ENCODE results near the gene EPB41. TPM values are rescaled to one million over a fixed set of nuclear protein-coding genes. Genes with fewer than 3 reads are reported as not detected.

EPB41 gene
- total and polyA plus RNA-seq, 2 of the 8 experiments (the other 6 are each of a cell fraction or from before 2014, with no cell fraction given): 36.7 to 109 TPM

DNA sequence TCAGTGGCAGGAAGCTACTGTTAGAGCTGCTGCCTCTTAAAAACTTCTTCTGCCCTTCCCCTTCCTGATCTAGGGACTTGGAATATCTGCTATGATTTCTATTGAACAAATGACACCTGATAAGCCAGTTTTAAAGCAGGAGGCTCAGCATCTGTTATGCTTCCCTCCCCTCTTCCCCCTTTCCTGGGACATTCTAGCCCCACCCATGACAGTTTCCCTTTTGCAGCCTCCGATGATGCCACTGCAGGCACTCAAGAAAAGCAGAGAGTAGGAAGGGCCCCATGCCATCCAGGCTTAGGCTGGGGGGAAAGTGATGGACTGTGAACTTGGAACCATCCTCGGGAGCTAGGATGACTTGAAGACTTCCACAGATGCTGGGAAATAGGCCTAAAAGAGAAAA lies 15.1 kb upstream of the EPB41 start:
- Histone ChIP-seq H2AFZ (ENCODE audit: low read length) (no peak overlapping the region), H3K36me3 (ENCODE audit: control insufficient read depth in 2 of 4, insufficient read depth in 4 of 4, low read length in 3 of 4) (no peaks in the 10 kb centered on the region), H2BK15ac (ENCODE audit: low read length) (no peak overlapping the region), H2BK20ac (ENCODE audit: low read length) (no peak overlapping the region), H2AK5ac (ENCODE audit: low read depth, low read length) (no peak overlapping the region), H4K5ac (ENCODE audit: insufficient read length, low read depth, low read length) (no peak overlapping the region), H3K27me3 (replicated peaks in 1 of 4; ENCODE audit: control insufficient read depth in 3 of 4, extremely low read depth in 1 of 4, insufficient read depth in 3 of 4, low read length in 3 of 4) (no peaks in the 10 kb centered on the region), H4K91ac (replicated peaks; ENCODE audit: insufficient read length, low read length) (no peak overlapping the region), H4K8ac (ENCODE audit: extremely low read depth, insufficient read depth, low read length) (no peak overlapping the region), H3K4me2 (ENCODE audit: insufficient read depth in 1 of 2, low read depth in 2 of 2, low read length in 2 of 2) (no peak overlapping the region), H3K9ac (replicated peaks in 1 of 4; ENCODE audit: extremely low read depth in 1 of 4, low read depth in 3 of 4, low read length in 3 of 4) (no peak overlapping the region; a peak in 1 of 7 replicates), H3K4me1 (replicated peaks in 1 of 4; ENCODE audit: control insufficient read depth in 3 of 4, insufficient read depth in 4 of 4, low read length in 3 of 4) (no peaks in the 10 kb centered on the region), H3K9me3 (ENCODE audit: insufficient read depth in 2 of 2, low read depth in 1 of 2, low read length in 1 of 2) (no peaks in the 10 kb centered on the region), H3K79me2 (ENCODE audit: control insufficient read depth in 1 of 2, insufficient read depth in 2 of 2, low read length in 2 of 2) (no peaks in the 10 kb centered on the region), H3K23me2 (ENCODE audit: low read depth, low read length) (no peaks in the 10 kb centered on the region), H2BK12ac (ENCODE audit: low read depth, low read length) (no peak overlapping the region), H3K23ac (ENCODE audit: insufficient read length) (no peak overlapping the region), H3K4me3 (ENCODE audit: extremely low read depth in 1 of 4, insufficient read depth in 2 of 4, low read depth in 3 of 4, low read length in 4 of 4) (no peak overlapping the region), H3K18ac (ENCODE audit: extremely low read depth, low read length) (no peak overlapping the region), H2BK5ac (ENCODE audit: low read depth, low read length) (no peak overlapping the region), H3K14ac (ENCODE audit: insufficient read length) (no peak overlapping the region), H3K56ac (replicated peaks; ENCODE audit: insufficient read length, low read depth, low read length) (no peak overlapping the region), H3K4ac (replicated peaks; ENCODE audit: insufficient read length, low read depth, low read length) (no peak overlapping the region), H3K79me1 (ENCODE audit: low read depth, low read length) (no peaks in the 10 kb centered on the region), H2BK120ac (replicated peaks; ENCODE audit: low read depth, low read length) (no peak overlapping the region), H3K27ac (ENCODE audit: low read depth, low read length) (no peak overlapping the region), H4K20me1 (replicated peaks in 1 of 2; ENCODE audit: control insufficient read depth in 1 of 2, insufficient read depth in 2 of 2, low read length in 2 of 2) (no peaks in the 10 kb centered on the region)
- DNase-seq (ENCODE audit: low read depth in 1 of 2, low spot score in 2 of 2) (no peak), FAIRE-seq (no peak)
- ChIA-PET POLR2A (ENCODE audit: partially characterized antibody) (interaction anchor here (0.8 to 1.3 kb wide), 2 partner anchors 11 to 15 kb away, joined by 3 to 4 read pairs; partner anchors contain the start of gene EPB41), CTCF (ENCODE audit: partially characterized antibody) (interaction anchor here (0.5 to 3.6 kb wide), 9 partner anchors 12 to 506 kb away, joined by 3 to 10 read pairs (median 4); partner anchors contain the start of gene EPB41)
- WGBS, 2 experiments (ENCODE audit: extremely low coverage in 1 of 2, insufficient coverage in 1 of 2, insufficient read length in 1 of 2, insufficient replicate concordance in 2 of 2, low coverage in 1 of 2, low lambda C conversion rate in 2 of 2, missing lambda C conversion rate in 1 of 2): 100% methylated on average over 2 of the region's 2 CpGs; no CpG with 5 or more reads in 1 of the 2 experiments
- TF ChIP-seq BACH1 (IDR thresholded peaks at IDR 0.05; ENCODE audit: low read length): no peak
- no peak for TF ChIP-seq CBX8 (IDR thresholded peaks at IDR 0.05; ENCODE audit: borderline replicate concordance, low read depth, low read length)
- no peak for TF ChIP-seq CHD1 (IDR thresholded peaks at IDR 0.05; ENCODE audit: low read depth, low read length)
- no peak for TF ChIP-seq CEBPB (IDR thresholded peaks at IDR 0.05; ENCODE audit: low read depth, low read length)
- no peak for TF ChIP-seq CBX5 (IDR thresholded peaks at IDR 0.05; ENCODE audit: low read depth, low read length)
- no peak for TF ChIP-seq SIRT6 (IDR thresholded peaks at IDR 0.05; ENCODE audit: low read length)
- no peak for TF ChIP-seq KDM4A (IDR thresholded peaks at IDR 0.05; ENCODE audit: low read depth, low read length, severe bottlenecking)
- TF ChIP-seq POLR2A (IDR thresholded peaks at IDR 0.05; ENCODE audit: control extremely low read depth in 1 of 2, low read depth in 2 of 2, low read length in 2 of 2): no peak
- no peak for TF ChIP-seq KDM5A (IDR thresholded peaks at IDR 0.05; ENCODE audit: low read length)
- TF ChIP-seq KDM1A (IDR thresholded peaks at IDR 0.05; ENCODE audit: borderline replicate concordance, low read length): no peak
- no peak for TF ChIP-seq TAF7 (optimal IDR thresholded peaks at IDR 0.05; ENCODE audit: borderline replicate concordance, low read depth, low read length)
- no peak for TF ChIP-seq BRCA1 (IDR thresholded peaks at IDR 0.05; ENCODE audit: low read depth, low read length)
- no peak for TF ChIP-seq TAF1 (IDR thresholded peaks at IDR 0.05; ENCODE audit: low read depth, low read length)
- TF ChIP-seq GABPA (IDR thresholded peaks at IDR 0.05; ENCODE audit: borderline replicate concordance, insufficient read depth, low read length): no peak
- no peak for TF ChIP-seq SRF (IDR thresholded peaks at IDR 0.05; ENCODE audit: low read depth, low read length)
- no peak for TF ChIP-seq EP300 (IDR thresholded peaks at IDR 0.05; ENCODE audit: borderline replicate concordance in 1 of 2, low read depth in 2 of 2, low read length in 2 of 2)
